Measurements from ENCODE around the gene THAP8.

DNA sequence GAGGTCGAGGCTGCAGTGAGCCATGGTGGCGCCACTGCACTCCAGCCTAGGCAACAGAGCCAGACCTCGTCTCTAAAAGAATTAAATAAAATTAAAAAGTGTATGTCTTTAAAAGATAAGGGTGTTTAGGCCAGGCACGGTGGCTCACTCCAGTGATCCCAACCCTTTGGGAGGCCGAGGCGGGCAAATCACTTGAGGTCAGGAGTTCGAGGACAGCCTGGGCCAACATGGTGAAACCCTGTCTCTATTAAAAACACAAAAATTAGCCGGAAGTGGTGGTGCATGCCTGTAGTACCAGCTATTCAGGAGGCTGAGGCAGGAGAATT lies 66.6 kb downstream of the THAP8 start:
- TF ChIP-seq SP1 (IDR thresholded peaks at IDR 0.05; ENCODE audit: low read depth, low read length) (no peak), CEBPB (IDR thresholded peaks at IDR 0.05; ENCODE audit: borderline replicate concordance in 1 of 2, low read depth in 2 of 2, low read length in 2 of 2) (no peak), ZSCAN29 (IDR thresholded peaks at IDR 0.05) (no peak)
- TF ChIP-seq, protein P1, sequence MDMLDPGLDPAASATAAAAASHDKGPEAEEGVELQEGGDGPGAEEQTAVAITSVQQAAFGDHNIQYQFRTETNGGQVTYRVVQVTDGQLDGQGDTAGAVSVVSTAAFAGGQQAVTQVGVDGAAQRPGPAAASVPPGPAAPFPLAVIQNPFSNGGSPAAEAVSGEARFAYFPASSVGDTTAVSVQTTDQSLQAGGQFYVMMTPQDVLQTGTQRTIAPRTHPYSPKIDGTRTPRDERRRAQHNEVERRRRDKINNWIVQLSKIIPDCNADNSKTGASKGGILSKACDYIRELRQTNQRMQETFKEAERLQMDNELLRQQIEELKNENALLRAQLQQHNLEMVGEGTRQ (IDR thresholded peaks at IDR 0.05; ENCODE audit: borderline replicate concordance, low read depth, low read length), result no peak
- TF ChIP-seq, protein P2, sequence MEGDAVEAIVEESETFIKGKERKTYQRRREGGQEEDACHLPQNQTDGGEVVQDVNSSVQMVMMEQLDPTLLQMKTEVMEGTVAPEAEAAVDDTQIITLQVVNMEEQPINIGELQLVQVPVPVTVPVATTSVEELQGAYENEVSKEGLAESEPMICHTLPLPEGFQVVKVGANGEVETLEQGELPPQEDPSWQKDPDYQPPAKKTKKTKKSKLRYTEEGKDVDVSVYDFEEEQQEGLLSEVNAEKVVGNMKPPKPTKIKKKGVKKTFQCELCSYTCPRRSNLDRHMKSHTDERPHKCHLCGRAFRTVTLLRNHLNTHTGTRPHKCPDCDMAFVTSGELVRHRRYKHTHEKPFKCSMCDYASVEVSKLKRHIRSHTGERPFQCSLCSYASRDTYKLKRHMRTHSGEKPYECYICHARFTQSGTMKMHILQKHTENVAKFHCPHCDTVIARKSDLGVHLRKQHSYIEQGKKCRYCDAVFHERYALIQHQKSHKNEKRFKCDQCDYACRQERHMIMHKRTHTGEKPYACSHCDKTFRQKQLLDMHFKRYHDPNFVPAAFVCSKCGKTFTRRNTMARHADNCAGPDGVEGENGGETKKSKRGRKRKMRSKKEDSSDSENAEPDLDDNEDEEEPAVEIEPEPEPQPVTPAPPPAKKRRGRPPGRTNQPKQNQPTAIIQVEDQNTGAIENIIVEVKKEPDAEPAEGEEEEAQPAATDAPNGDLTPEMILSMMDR (IDR thresholded peaks at IDR 0.05 in 2 of 3, conservative IDR thresholded peaks at IDR 0.05 in 1 of 3; ENCODE audit: control insufficient read depth in 2 of 3, extremely low read depth in 1 of 3, insufficient read depth in 1 of 3, low read depth in 3 of 3, low read length in 3 of 3), result no peak
